ENCODE measurements around the gene SNPH.

DNA sequence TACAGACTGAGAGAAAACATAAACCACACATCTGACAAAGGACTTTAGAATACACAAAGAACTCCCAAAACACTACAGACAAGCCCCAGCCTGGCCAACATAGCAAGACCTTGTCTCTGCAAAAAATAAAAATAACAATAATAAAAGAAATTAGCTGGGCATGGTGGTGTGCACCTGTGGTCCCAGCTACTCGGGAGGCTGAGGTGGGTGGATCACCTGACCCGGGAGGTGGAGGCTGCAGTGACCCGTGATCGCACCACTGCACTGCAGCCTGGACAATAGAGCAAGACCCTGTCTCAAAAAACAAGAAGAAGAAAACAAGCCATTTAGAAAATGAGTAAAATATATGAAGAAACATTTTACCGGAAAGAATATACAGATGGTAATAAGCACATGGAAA, 49.7 kb downstream of the SNPH start:
- TF ChIP-seq, protein P1, sequence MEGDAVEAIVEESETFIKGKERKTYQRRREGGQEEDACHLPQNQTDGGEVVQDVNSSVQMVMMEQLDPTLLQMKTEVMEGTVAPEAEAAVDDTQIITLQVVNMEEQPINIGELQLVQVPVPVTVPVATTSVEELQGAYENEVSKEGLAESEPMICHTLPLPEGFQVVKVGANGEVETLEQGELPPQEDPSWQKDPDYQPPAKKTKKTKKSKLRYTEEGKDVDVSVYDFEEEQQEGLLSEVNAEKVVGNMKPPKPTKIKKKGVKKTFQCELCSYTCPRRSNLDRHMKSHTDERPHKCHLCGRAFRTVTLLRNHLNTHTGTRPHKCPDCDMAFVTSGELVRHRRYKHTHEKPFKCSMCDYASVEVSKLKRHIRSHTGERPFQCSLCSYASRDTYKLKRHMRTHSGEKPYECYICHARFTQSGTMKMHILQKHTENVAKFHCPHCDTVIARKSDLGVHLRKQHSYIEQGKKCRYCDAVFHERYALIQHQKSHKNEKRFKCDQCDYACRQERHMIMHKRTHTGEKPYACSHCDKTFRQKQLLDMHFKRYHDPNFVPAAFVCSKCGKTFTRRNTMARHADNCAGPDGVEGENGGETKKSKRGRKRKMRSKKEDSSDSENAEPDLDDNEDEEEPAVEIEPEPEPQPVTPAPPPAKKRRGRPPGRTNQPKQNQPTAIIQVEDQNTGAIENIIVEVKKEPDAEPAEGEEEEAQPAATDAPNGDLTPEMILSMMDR (IDR thresholded peaks at IDR 0.05): no peak
- TF ChIP-seq POLR2A (IDR thresholded peaks at IDR 0.05): no peak
